ENCODE measurements around the gene BROX. TPM values are rescaled to one million over a fixed set of nuclear protein-coding genes. Genes with fewer than 3 reads are reported as not detected.
"Not testable (repeated sequence)": the region's sequence is repeated elsewhere in the genome, so short reads cannot be mapped to it uniquely, and the experiment has no call there.

Gene BROX
- 10 to 100 TPM; 17.5 to 26.5 (median 22.1) TPM for polyA plus RNA-seq

DNA sequence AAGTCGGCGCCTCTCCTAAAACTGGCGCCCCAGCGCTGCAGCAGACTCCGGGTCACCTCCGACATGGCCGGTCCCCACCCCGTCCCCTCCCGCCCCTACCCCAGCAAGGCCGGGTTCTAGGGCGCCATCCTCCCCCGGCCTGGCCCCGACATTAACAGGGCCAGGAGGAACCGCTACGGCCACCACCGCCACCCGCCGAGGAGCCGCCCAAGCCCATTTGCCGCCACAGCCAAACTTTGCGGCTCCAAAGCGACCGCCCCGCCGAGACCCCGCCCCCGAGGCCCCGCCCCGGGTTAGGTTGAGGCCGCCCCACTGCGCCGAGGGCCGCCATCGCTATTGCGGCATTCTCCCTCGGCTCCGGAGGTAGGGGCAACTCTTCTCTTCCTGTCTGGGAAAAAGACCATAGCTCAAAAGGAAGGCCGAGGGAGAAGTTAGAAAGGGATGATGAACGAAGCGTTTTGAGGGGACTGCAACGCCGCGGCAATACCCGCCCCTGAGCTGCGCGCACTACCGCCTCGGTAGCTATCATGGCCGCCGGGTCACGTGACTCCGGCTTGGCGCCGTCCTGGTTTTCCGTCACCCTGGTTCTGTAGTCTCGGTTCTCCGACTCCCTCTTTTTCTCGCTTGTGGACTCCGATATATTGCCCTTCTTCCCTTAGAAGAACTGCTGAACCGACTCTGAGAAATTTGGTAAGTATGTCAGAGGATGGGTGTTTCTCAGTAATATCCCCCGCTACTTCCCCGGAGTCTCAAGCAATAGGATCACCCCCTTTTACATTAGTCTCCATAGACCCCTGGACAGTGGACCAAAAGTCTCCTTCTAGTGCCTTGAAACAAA is at the start of gene BROX, which contains the start of gene AIDA:
TSS of gene BROX (plus strand) at position 312 of the 838 bp plus-strand sequence. CDS start 3,136 bp downstream, outside the sequence.
TSS of gene AIDA (minus strand) at position 239 of the 838 bp plus-strand sequence. CDS start at position 65, 174 bp downstream.
- DNase-seq, result peak; percentile 94
- Mint-ChIP-seq H3K36me3 (peaks cover 3 to 9% (median 4%) of the 10 kb centered on the region in 3 donors), H3K9me3 (peaks cover 0 to 1% (median 0%) of the 10 kb centered on the region in 6 donors), H3K4me3 (peak within 1 kb of the TSS; percentile 95 to 100 (median 98)), H3K27ac (peak within 1 kb of the TSS; percentile 97 to 100 (median 99)), H3K27me3 (ENCODE audit: low read depth in 3 of 3) (peaks cover 11 to 20% (median 12%) of the 10 kb centered on the region in 3 donors), H3K4me1 (peaks cover 51 to 69% of the 10 kb centered on the region in 2 donors)

- Mint-ChIP-seq H3K9me3 (no peaks in the 10 kb centered on the region), H3K4me1 (peaks cover 0 to 2% of the 10 kb centered on the region in 2 donors), H3K4me3 (no peak overlapping the region), H3K36me3 (peaks cover 17 to 53% (median 37%) of the 10 kb centered on the region in 3 donors), H3K27ac (no peak overlapping the region), H3K27me3 (ENCODE audit: low read depth in 3 of 3) (no peaks in the 10 kb centered on the region)
- no peak for DNase-seq
These were observed 48.9 kb upstream of the BROX start for GRCh38 chr1:222663431-222663934.

GRCh38 chr1:222665964-222666363 is 46.4 kb upstream of the BROX start:
- no peaks in the 10 kb centered on the region for H3K9me3 Mint-ChIP-seq
- H3K36me3 Mint-ChIP-seq, result peaks cover 15 to 42% (median 27%) of the 10 kb centered on the region in 3 donors
- no peak for DNase-seq
- peak overlapping the region in 2 of 6 donors; percentile 40 to 50 for H3K27ac Mint-ChIP-seq
- H3K27me3 Mint-ChIP-seq (ENCODE audit: low read depth in 3 of 3), result no peaks in the 10 kb centered on the region
- no peak overlapping the region for H3K4me3 Mint-ChIP-seq
- peaks cover 2 to 6% of the 10 kb centered on the region in 2 donors for H3K4me1 Mint-ChIP-seq

- not testable (repeated sequence) for H3K4me1 Mint-ChIP-seq; H3K27ac Mint-ChIP-seq; H3K9me3 Mint-ChIP-seq; H3K27me3 Mint-ChIP-seq (ENCODE audit: low read depth in 3 of 3); H3K4me3 Mint-ChIP-seq; DNase-seq
- H3K36me3 Mint-ChIP-seq, result peaks cover 16 to 42% (median 28%) of the 10 kb centered on the region in 3 donors
These were observed 44.2 kb upstream of the BROX start for GRCh38 chr1:222668184-222668583.

DNA sequence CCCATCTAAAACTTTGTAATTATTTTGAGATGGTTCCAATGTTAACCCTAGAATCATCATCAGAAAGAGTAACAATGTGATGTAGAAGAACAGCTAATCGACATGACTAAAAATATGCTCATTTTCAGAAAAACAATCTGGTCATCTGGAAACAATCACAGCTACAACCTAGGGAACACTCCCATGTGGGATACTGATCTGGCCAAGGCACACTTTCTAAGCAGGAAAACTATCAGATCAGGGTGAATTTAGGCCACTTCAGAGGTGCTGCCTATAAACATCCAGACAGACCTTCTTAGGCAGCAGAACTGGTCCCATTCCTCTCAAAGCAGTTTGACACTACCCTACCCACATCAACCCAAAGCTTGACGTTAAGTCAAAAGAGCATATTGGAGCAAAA is 43.3 kb upstream of the BROX start:
- not testable (repeated sequence) for H3K27ac Mint-ChIP-seq; H3K9me3 Mint-ChIP-seq; H3K4me1 Mint-ChIP-seq; H3K4me3 Mint-ChIP-seq; H3K27me3 Mint-ChIP-seq (ENCODE audit: low read depth in 3 of 3); DNase-seq
- H3K36me3 Mint-ChIP-seq, result peaks cover 15 to 43% (median 28%) of the 10 kb centered on the region in 3 donors

- Mint-ChIP-seq H3K4me3 (no peak overlapping the region), H3K4me1 (peaks cover 0 to 6% of the 10 kb centered on the region in 2 donors), H3K27ac (peak overlapping the region in 3 of 6 donors; percentile 40 to 53 (median 49)), H3K36me3 (peaks cover 11 to 48% (median 28%) of the 10 kb centered on the region in 3 donors), H3K27me3 (ENCODE audit: low read depth in 3 of 3) (no peaks in the 10 kb centered on the region), H3K9me3 (no peaks in the 10 kb centered on the region)
- DNase-seq, result no peak
These were observed 42.3 kb upstream of the BROX start for GRCh38 chr1:222670110-222670509.

DNA sequence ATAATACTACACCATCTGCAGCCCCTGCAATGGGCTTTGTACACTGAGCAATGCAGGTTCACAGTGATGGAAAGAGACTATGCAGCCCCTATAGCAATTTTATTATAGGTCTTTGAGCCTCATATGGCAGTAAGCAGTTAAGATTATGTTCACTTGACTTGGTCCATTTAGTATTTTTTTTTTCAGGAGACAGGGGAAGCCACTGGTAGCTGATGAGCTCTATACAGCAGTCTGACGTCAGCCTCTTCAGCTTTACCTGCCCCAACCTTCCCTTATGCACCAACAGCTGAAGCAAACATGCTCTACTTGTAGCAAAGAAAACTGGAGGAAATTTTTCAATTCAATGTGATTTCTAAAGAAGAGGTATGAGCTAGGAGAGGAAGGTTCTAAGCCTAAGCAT is 32.3 kb upstream of the BROX start:
- Mint-ChIP-seq H3K9me3 (no peaks in the 10 kb centered on the region), H3K4me1 (peaks cover 0 to 2% of the 10 kb centered on the region in 2 donors), H3K27me3 (ENCODE audit: low read depth in 3 of 3) (no peaks in the 10 kb centered on the region), H3K27ac (no peak overlapping the region), H3K36me3 (peaks cover 0 to 11% (median 8%) of the 10 kb centered on the region in 3 donors), H3K4me3 (no peak overlapping the region)
- DNase-seq, result no peak

- Mint-ChIP-seq H3K4me1 (peaks cover 2 to 16% of the 10 kb centered on the region in 2 donors), H3K27ac (peak overlapping the region in 2 of 6 donors; percentile 20 to 31), H3K9me3 (no peaks in the 10 kb centered on the region), H3K4me3 (no peak overlapping the region), H3K36me3 (peaks cover 8 to 12% (median 10%) of the 10 kb centered on the region in 3 donors), H3K27me3 (ENCODE audit: low read depth in 3 of 3) (peaks cover 0 to 2% (median 0%) of the 10 kb centered on the region in 3 donors)
- no peak for DNase-seq
These were observed 21.3 kb upstream of the BROX start for GRCh38 chr1:222691016-222691415.

- DNase-seq, result no peak
- Mint-ChIP-seq H3K4me3 (no peak overlapping the region), H3K9me3 (no peaks in the 10 kb centered on the region), H3K27ac (no peak overlapping the region), H3K27me3 (ENCODE audit: low read depth in 3 of 3) (no peaks in the 10 kb centered on the region), H3K4me1 (peaks cover 2 to 24% of the 10 kb centered on the region in 2 donors), H3K36me3 (peaks cover 3 to 4% (median 4%) of the 10 kb centered on the region in 3 donors)
These were observed 17.4 kb upstream of the BROX start for GRCh38 chr1:222694927-222695326.

DNA sequence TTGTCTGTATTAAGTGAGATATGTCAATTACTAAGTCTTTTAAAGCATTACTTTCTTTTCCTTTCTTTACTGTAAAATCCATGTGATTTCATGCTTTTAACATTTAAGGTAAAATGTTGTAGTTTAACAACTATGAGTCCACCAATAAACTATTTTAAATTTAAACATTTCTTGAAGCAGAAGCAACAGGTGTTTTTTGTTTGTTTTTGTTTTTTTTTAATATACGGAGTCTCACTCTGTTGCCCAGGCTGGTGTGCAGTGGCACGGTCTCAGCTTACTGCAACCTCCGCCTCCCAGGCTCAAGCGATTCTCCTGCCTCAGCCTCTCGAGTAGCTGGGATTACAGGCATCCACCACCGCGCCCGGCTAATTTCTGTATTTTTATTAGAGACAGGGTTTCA is 15.6 kb upstream of the BROX start:
- Mint-ChIP-seq H3K4me1 (peaks cover 2 to 24% of the 10 kb centered on the region in 2 donors), H3K27ac (no peak overlapping the region), H3K36me3 (peaks cover 3 to 7% (median 4%) of the 10 kb centered on the region in 3 donors), H3K27me3 (ENCODE audit: low read depth in 3 of 3) (no peaks in the 10 kb centered on the region), H3K9me3 (no peaks in the 10 kb centered on the region), H3K4me3 (no peak overlapping the region)
- no peak for DNase-seq

GRCh38 chr1:222697203-222697602 is 15.2 kb upstream of the BROX start:
- Mint-ChIP-seq H3K36me3 (peaks cover 3 to 7% (median 4%) of the 10 kb centered on the region in 3 donors), H3K27ac (peak overlapping the region in 1 of 6 donors; percentile 29), H3K27me3 (ENCODE audit: low read depth in 3 of 3) (no peaks in the 10 kb centered on the region), H3K9me3 (no peaks in the 10 kb centered on the region), H3K4me1 (peaks cover 2 to 24% of the 10 kb centered on the region in 2 donors), H3K4me3 (no peak overlapping the region)
- DNase-seq, result no peak

DNA sequence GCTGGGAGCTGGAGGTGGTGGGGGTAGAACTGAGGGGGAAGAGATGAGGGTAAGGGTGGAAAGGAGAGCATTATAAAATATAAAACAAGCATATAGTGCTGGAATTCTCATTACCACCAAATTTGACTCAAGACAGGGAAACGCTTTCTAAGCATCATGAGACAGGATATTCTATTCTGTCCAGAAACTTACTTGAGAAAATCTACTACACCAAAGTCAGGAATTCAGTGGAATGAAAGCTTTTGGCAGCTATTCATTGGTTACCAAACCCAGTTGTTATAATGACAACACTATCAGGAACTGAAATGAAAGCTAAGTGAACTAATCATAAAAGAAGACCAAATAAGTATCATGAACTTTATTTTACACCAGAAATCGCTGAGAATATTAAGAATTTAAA is 14.5 kb upstream of the BROX start:
- H3K27ac Mint-ChIP-seq, result peak overlapping the region in 2 of 6 donors; percentile 17 to 49
- no peak for DNase-seq

DNA sequence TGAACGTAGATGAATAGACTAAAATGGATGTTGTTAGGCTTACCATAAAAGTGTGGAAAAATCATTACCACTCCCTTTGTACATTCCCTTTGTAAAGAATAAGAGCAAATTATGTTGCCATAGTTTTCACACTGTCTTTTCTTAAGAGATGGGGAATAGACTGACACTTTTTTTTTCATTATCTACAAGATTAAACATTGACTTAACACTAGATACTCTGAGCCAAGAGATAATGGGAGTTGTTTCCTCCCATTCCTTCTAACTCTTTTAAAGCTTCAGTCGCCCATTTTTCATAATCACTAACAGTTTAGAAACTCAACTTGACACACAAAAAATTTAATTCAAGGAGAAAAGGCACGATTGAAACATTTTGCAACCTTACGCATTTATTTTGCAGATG is 10.2 kb upstream of the BROX start:
- no peaks in the 10 kb centered on the region for H3K9me3 Mint-ChIP-seq
- no peak for DNase-seq
- peaks cover 6 to 42% of the 10 kb centered on the region in 2 donors for H3K4me1 Mint-ChIP-seq
- no peaks in the 10 kb centered on the region for H3K27me3 Mint-ChIP-seq (ENCODE audit: low read depth in 3 of 3)
- peak overlapping the region in 1 of 6 donors; percentile 18 for H3K27ac Mint-ChIP-seq
- no peak overlapping the region for H3K4me3 Mint-ChIP-seq
- peaks cover 0 to 17% (median 10%) of the 10 kb centered on the region in 3 donors for H3K36me3 Mint-ChIP-seq

More for the DNA sequence above, 14.5 kb upstream of the BROX start:
- H3K27me3 Mint-ChIP-seq (ENCODE audit: low read depth in 3 of 3), result no peaks in the 10 kb centered on the region
- no peak overlapping the region for H3K4me3 Mint-ChIP-seq
- no peaks in the 10 kb centered on the region for H3K9me3 Mint-ChIP-seq
- H3K36me3 Mint-ChIP-seq, result peaks cover 0 to 12% (median 4%) of the 10 kb centered on the region in 3 donors
- peaks cover 2 to 24% of the 10 kb centered on the region in 2 donors for H3K4me1 Mint-ChIP-seq

- no peaks in the 10 kb centered on the region for H3K9me3 Mint-ChIP-seq
- H3K4me3 Mint-ChIP-seq, result no peak overlapping the region
- H3K27me3 Mint-ChIP-seq (ENCODE audit: low read depth in 3 of 3), result no peaks in the 10 kb centered on the region
- H3K27ac Mint-ChIP-seq, result no peak overlapping the region
- DNase-seq, result no peak
- H3K4me1 Mint-ChIP-seq, result peaks cover 12 to 48% of the 10 kb centered on the region in 2 donors
- peaks cover 3 to 15% (median 8%) of the 10 kb centered on the region in 3 donors for H3K36me3 Mint-ChIP-seq
These were observed 8.1 kb upstream of the BROX start for GRCh38 chr1:222704260-222704659.

Data from immature natural killer cell (primary cell).